GM12892 (cell line): ENCODE data around the gene MYO1D.

Source experiments
- POLR2A ChIP-seq: IDR thresholded peaks from 2 replicates; pipeline ENCODE4 v1.6.1; 2011; ENCODE audit warnings: low read depth, low read length, control low read depth
- POLR2AphosphoS5 ChIP-seq: IDR thresholded peaks from 2 replicates; pipeline ENCODE4 v1.6.1; 2011; ENCODE audit warnings: low read depth, low read length, control low read depth
- TAF1 ChIP-seq: IDR thresholded peaks from 2 replicates; pipeline ENCODE4 v1.6.1; 2011; ENCODE audit warnings: low read depth, mild to moderate bottlenecking, control low read depth, low read length, borderline replicate concordance

GRCh38 chr17:32493571-32493970 is 383.4 kb downstream of the MYO1D start:
- TF ChIP-seq POLR2AphosphoS5 (no peak), POLR2A (no peak), TAF1 (no peak)
